Pancreas (tissue), 10 donors: Measurements from ENCODE around the gene MBTD1. TPM values are rescaled to one million over a fixed set of nuclear protein-coding genes. Genes with fewer than 3 reads are reported as not detected.

Experiments
- ATAC-seq, 4 donors: fragments of 200-7000 bp; cut with Tn5 transposase; one replicate each; pipeline versions ENCODE4 v1.8.0 to v1.9.1; 2020; ENCODE audit warnings: mild to moderate bottlenecking in 4 of 4, moderate library complexity in 4 of 4
- DNase-seq, 6 donors: peaks; one replicate each; pipeline ENCODE4 v3.0.0-alpha.2; 2020
- FAIRE-seq: peaks from 2 replicates; lab custom pipeline; 2012; peaks lifted over from hg19 to GRCh38; lab: Jason Lieb, UNC
- H3K27ac ChIP-seq, 4 donors: fragments of 200-600 bp; sonication (generic); 1 replicate in 3 of 4; 2 replicates in 1 of 4; pipeline versions ENCODE4 v1.5.0 to v1.8.0; 2020
- H3K27me3 ChIP-seq, 4 donors: fragments of 200-600 bp; one replicate each; pipeline ENCODE4 v1.8.0; 2021
- H3K36me3 ChIP-seq, 3 donors: fragments of 200-600 bp; sonication (generic) in 1 of 3; one replicate each; pipeline versions ENCODE4 v1.5.0 to v1.8.0; 2020 to 2021
- H3K4me1 ChIP-seq, 3 donors: fragments of 200-600 bp; one replicate each; pipeline ENCODE4 v1.8.0; 2021
- H3K4me3 ChIP-seq, 4 donors: fragments of 200-600 bp; sonication (generic) in 2 of 4; one replicate each; pipeline versions ENCODE4 v1.5.0 to v1.8.0; 2020 to 2021
- H3K9me3 ChIP-seq, 4 donors: fragments of 200-600 bp; one replicate each; pipeline ENCODE4 v1.8.0; 2021
- CTCF ChIP-seq, 4 donors: fragments of 200-600 bp; sonication (generic) in 3 of 4; IDR thresholded peaks; one replicate each; pipeline versions ENCODE4 v1.5.0 to v1.8.0; 2021; ENCODE audit warnings: antibody characterized with exemption in 4 of 4
- WGBS, 2 donors: extraction: QIAGEN DNeasy Blood & Tissue Kit; methylation state at CpG; one replicate each; pipeline ENCODE4 v1.1.7; 2013; 5-methylcytosine and 5-hydroxymethylcytosine counted together
- intact Hi-C, 3 donors: fragments of 100-400 bp; cut with DNase I; formaldehyde crosslinking; loops; one replicate each; pipeline versions ENCODE4 v1.11.1 to v1.14.2; 2022
- polyA plus RNA-seq, 2 donors: library from polyadenylated mRNA; stranded (reverse); fragments of 200-250 nt; gene quantifications; one replicate each; pipeline ENCODE4 v1.2.3, GENCODE V29; 2013
- total RNA-seq, 6 donors: library from RNA; stranded (reverse); fragmentation: NEBNext Ultra II Directional in 4 of 6; extraction: Animal tissue kit (Norgen Biotek cat#: 25700) in 4 of 6; gene quantifications; one replicate each; pipeline versions ENCODE4 v1.2.1 to v1.2.4, GENCODE V29; 2021 to 2023
- donor health status: healthy with polysubstance abuse.
- donor health status: DM: no; HTN: no; CAD: no; lungs with moderate emphysema.
- donor health status: DM: no; HTN: no; CAD: no.
- donor health status: control.
- donor health status: control.
- donor health status: Bipolar disorder and iron deficiency.
- donor health status: DM: yes; HTN: yes; CAD: no.
- donor health status: DM: no; HTN: no; CAD: no.
- donor health status: DM: no; HTN: no; CAD: no.
- donor health status: DM: yes; HTN: yes; CAD: no.

MBTD1 gene
- total and polyA plus RNA-seq, 8 donors, result 5.6 to 12.6 (median 7.8) TPM

- Histone ChIP-seq H3K4me3 (peak overlapping the region in 3 of 4 donors; percentile 87 to 99 (median 95)), H3K27ac (peak overlapping the region; percentile 87 to 90 (median 90)), H3K36me3 (peaks cover 0 to 19% (median 5%) of the 10 kb centered on the region in 3 donors), H3K9me3 (no peaks in the 10 kb centered on the region), H3K27me3 (no peaks in the 10 kb centered on the region), H3K4me1 (no peaks in the 10 kb centered on the region)
- TF ChIP-seq CTCF (IDR thresholded peaks at IDR 0.05), result no peak
- ATAC-seq, result peak in 2 of 4 donors; percentile 0 to 3
- DNase-seq, result peak in 4 of 6 donors; percentile 41 to 73 (median 42)
- WGBS, 2 donors, result 54 to 55% methylated on average over 16 of the region's 16 CpGs
- intact Hi-C loops, result no loop called here
- FAIRE-seq, result no peak
Observed at GRCh38 chr17:51164911-51165679, 94.8 kb downstream of the MBTD1 start.

GRCh38 chr17:51161541-51161940 is 98.3 kb downstream of the MBTD1 start:
- ATAC-seq, result no peak
- no peak for TF ChIP-seq CTCF (IDR thresholded peaks at IDR 0.05)

GRCh38 chr17:51159604-51160003 is 100.2 kb downstream of the MBTD1 start:
- FAIRE-seq (no peak), DNase-seq (no peak), ATAC-seq (no peak)
- whole genome bisulfite sequencing, 2 donors, result 94 to 97% methylated on average over 3 of the region's 3 CpGs
- no peak overlapping the region for H3K27ac ChIP-seq
- no peaks in the 10 kb centered on the region for H3K9me3 ChIP-seq
- no peaks in the 10 kb centered on the region for H3K27me3 ChIP-seq
- intact Hi-C loops, result loop anchor here in 1 of 3 donors (10.0 kb wide), 1 partner anchor 165 kb away; no protein-coding TSS in a partner anchor
- no peak overlapping the region for H3K4me3 ChIP-seq
- H3K4me1 ChIP-seq, result peaks cover 0 to 7% (median 4%) of the 10 kb centered on the region in 3 donors
- peaks cover 0 to 12% (median 4%) of the 10 kb centered on the region in 3 donors for H3K36me3 ChIP-seq
- no peak for TF ChIP-seq CTCF (IDR thresholded peaks at IDR 0.05)

More at GRCh38 chr17:51161541-51161940, 98.3 kb downstream of the MBTD1 start:
- 85 to 91% methylated on average over 3 of the region's 3 CpGs for WGBS, 2 donors
- no peak overlapping the region for H3K4me3 ChIP-seq
- no peak for FAIRE-seq
- intact Hi-C loops, result no loop called here
- no peaks in the 10 kb centered on the region for H3K9me3 ChIP-seq
- no peak for DNase-seq
- no peaks in the 10 kb centered on the region for H3K4me1 ChIP-seq
- no peaks in the 10 kb centered on the region for H3K27me3 ChIP-seq
- peaks cover 0 to 12% (median 4%) of the 10 kb centered on the region in 3 donors for H3K36me3 ChIP-seq
- no peak overlapping the region for H3K27ac ChIP-seq

- no peaks in the 10 kb centered on the region for H3K27me3 ChIP-seq
- intact Hi-C loops, result loop anchor here in 1 of 3 donors (10.0 kb wide), 1 partner anchor 161 kb away; no protein-coding TSS in a partner anchor
- no peak for ATAC-seq
Observed at GRCh38 chr17:51155416-51155815, 104.4 kb downstream of the MBTD1 start.

More at GRCh38 chr17:51155416-51155815, 104.4 kb downstream of the MBTD1 start:
- Histone ChIP-seq H3K4me1 (peaks cover 0 to 10% (median 7%) of the 10 kb centered on the region in 3 donors), H3K36me3 (no peaks in the 10 kb centered on the region), H3K4me3 (no peak overlapping the region), H3K9me3 (no peaks in the 10 kb centered on the region), H3K27ac (no peak overlapping the region)
- no peak for TF ChIP-seq CTCF (IDR thresholded peaks at IDR 0.05)
- WGBS, 2 donors, result 95 to 96% methylated on average over 8 of the region's 8 CpGs
- no peak for DNase-seq
- no peak for FAIRE-seq
